Activated T-cell treated with anti-CD3 and anti-CD28 coated beads, Interleukin-2, amount 50 U/mL, for 4 hours (primary cell): Measurements from ENCODE around the gene ABLIM3. TPM values are rescaled to one million over a fixed set of nuclear protein-coding genes. Genes with fewer than 3 reads are reported as not detected.

Experiments
- ATAC-seq, 2 donors: fragments of 200-7000 bp; cut with Tn5 transposase; one replicate each; pipeline ENCODE4 v1.10.0; 2021
- DNase-seq: peaks from one replicate; pipeline ENCODE4 v3.0.0-alpha.2; 2020
- H3K27me3 Mint-ChIP-seq: one replicate; pipeline ENCODE4 v1.8.0; 2021; ENCODE audit warnings: low read depth, mixed read lengths
- H3K36me3 Mint-ChIP-seq: one replicate; pipeline ENCODE4 v1.8.0; 2022; ENCODE audit warnings: mixed read lengths; ENCODE audit not compliant: insufficient read depth
- H3K4me1 Mint-ChIP-seq: one replicate; pipeline ENCODE4 v1.8.0; 2021; ENCODE audit warnings: low read depth, mixed read lengths
- H3K4me3 Mint-ChIP-seq: one replicate; pipeline ENCODE4 v1.8.0; 2021; ENCODE audit warnings: mild to moderate bottlenecking, moderate library complexity, mixed read lengths
- H3K9me3 Mint-ChIP-seq: one replicate; pipeline ENCODE4 v1.8.0; 2021; ENCODE audit warnings: mixed read lengths
- total RNA-seq, 3 donors: library from RNA; stranded (reverse); gene quantifications; one replicate each; pipeline ENCODE4 v1.2.1, GENCODE V29; 2021

The ABLIM3 gene
- total RNA-seq, 3 donors from 2014 or later, result 0.10 to 0.24 (median 0.24) TPM

DNA sequence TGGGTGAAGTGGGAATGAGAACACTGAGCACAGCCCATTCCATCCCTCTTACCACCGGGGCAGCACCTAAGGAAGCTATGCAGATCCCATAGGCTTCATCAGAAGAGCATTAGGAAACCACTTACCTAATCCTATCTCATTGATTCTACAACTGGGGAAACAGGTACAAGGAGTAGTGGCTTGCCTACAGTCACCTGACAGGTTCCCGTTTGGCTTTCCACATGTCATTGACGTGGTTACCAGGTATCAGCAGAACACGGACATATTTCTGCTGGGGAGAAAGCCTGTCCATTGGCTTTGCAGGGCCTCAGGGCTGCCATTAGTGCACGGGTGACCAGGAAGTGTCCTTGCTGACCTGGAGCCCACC lies 141.7 kb downstream of the ABLIM3 start:
- Mint-ChIP-seq H3K36me3 (no peaks in the 10 kb centered on the region), H3K4me3 (no peak overlapping the region), H3K4me1 (no peaks in the 10 kb centered on the region), H3K27me3 (peaks cover 13% of the 10 kb centered on the region), H3K9me3 (no peaks in the 10 kb centered on the region)
- ATAC-seq (no peak), DNase-seq (no peak)

DNA sequence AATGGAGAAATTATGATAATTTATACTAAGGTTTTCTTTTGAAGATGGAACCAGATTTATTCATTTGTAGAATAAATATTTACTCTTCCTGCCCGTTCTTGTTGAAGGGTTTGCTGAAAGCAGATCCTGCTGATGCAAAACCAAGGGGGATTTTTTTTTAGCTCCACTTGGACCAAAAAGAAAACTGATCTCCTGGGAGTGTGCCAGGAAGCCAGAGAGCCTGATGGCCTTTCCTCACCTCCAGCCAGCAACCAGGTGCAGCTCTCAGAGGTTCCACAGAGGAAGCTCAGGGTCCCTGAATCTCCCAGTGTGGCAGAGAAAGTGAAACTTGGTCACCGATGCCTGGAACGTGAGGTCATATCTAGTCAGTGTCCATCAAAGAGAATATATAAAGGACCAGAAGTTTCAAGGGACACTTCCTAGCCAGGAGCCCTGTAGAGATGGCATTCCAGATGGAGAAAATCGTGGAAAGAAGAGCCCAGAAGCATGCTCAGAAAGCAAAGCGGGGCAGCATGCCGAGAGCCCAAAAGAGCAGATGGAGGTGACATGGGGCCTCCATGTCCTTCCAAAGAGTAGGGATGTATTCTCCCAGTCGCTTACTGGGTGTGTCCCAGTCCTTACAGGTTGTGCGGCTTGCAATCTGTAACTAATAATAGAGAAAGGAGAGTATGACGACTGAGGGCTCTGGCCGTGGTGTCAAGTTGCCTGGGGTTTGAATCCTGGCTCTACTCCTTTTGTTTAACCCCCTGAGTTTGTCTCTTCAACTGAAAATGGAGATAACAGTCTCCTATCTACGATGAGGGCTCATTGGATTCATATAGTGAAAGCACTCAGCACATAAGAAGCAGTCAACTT lies 142.6 kb downstream of the ABLIM3 start:
- DNase-seq, result no peak
- Mint-ChIP-seq H3K36me3 (no peaks in the 10 kb centered on the region), H3K27me3 (peaks cover 8% of the 10 kb centered on the region), H3K4me3 (no peak overlapping the region), H3K4me1 (no peaks in the 10 kb centered on the region), H3K9me3 (no peaks in the 10 kb centered on the region)
- no peak for ATAC-seq

DNA sequence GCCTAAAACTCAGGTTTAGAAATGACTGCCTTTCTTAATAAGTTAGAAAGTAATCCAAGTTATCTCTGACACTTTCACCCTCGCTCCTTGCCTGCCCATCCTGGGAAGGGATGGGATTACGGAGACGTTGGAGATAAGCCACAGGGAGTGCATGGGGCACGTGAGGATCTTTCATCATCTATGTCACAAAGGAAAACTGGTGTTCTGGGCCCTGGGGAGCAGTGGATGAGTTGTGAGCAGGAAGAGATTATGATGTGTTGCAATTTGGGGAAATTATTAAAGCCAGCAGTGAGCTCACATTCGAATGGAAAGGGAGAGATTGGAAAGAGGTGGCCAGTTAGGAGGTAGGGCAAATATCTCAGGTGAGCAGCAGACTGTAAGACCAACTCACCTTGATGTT lies 143.2 kb downstream of the ABLIM3 start:
- H3K27me3 Mint-ChIP-seq, result peaks cover 6% of the 10 kb centered on the region
- DNase-seq (no peak), ATAC-seq (no peak)
- no peaks in the 10 kb centered on the region for H3K4me1 Mint-ChIP-seq
- H3K9me3 Mint-ChIP-seq, result no peaks in the 10 kb centered on the region
- H3K36me3 Mint-ChIP-seq, result no peaks in the 10 kb centered on the region
- H3K4me3 Mint-ChIP-seq, result no peak overlapping the region

DNA sequence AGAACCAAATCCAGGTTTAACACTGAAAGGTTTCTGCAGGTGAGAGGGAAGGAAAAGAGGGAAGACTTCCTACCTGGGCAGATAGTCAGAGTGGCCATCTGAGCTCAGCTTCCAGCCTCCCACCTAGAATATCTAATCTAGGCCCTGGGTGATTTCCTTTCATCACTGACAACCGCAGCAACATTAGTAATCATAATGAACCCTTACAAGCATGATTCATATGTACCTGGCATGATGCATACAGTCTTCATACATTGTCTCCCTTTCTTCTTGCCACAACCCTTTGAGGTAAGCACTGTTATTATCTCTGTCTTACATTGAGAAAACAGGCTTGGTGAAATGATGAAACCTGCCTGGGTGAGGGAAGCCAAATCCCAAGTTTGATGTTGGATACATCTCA lies 143.9 kb downstream of the ABLIM3 start:
- Mint-ChIP-seq H3K4me3 (no peak overlapping the region), H3K27me3 (peaks cover 6% of the 10 kb centered on the region), H3K36me3 (no peaks in the 10 kb centered on the region), H3K9me3 (no peaks in the 10 kb centered on the region), H3K4me1 (no peaks in the 10 kb centered on the region)
- ATAC-seq, result peak; percentile 78 to 92
- DNase-seq, result no peak

DNA sequence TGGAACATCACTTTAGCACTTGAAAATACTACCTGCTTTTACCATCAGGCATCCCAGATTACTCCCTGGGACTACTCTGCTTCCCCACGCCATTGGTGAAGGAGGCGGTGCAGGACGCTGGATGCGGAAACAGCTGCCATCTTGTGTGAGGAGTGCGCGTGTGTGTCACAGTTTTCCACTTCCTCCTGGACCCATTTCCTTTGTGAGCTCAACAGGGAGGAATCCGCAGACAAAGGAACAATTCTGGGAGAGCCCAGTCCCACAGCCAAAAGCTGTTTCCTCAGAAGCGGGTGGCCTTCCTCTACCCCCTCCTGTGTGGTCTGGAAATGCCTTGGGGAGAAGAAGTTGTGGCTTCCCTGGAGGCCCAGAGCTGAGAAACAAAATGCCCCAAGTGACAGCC lies 147.1 kb downstream of the ABLIM3 start:
- H3K27me3 Mint-ChIP-seq, result no peaks in the 10 kb centered on the region
- no peaks in the 10 kb centered on the region for H3K9me3 Mint-ChIP-seq
- no peaks in the 10 kb centered on the region for H3K36me3 Mint-ChIP-seq
- DNase-seq, result no peak
- no peak overlapping the region for H3K4me3 Mint-ChIP-seq
- no peaks in the 10 kb centered on the region for H3K4me1 Mint-ChIP-seq
- no peak for ATAC-seq

DNA sequence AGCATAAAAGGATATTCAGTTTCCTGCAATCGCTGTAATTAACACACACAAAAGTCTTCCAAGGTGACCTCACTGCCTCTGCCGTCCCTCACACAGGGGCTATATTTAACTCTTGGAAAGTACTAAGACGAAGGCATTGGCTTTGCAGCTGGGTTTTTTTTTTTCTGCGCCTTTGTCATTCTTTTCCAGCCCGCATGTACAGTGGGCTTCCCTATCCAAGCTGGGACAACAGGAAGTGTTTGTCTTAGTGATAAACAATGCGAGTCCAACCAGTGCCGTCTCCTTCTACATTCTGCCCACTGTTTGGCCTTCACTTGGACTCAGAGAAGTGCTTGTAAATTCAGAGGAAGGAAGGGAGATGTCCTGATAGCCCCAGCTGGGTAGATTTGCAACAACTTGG lies 148.0 kb downstream of the ABLIM3 start:
- no peak for ATAC-seq
- H3K27me3 Mint-ChIP-seq, result no peaks in the 10 kb centered on the region
- no peak overlapping the region for H3K4me3 Mint-ChIP-seq
- no peaks in the 10 kb centered on the region for H3K36me3 Mint-ChIP-seq
- no peak for DNase-seq
- H3K9me3 Mint-ChIP-seq, result no peaks in the 10 kb centered on the region
- no peaks in the 10 kb centered on the region for H3K4me1 Mint-ChIP-seq

DNA sequence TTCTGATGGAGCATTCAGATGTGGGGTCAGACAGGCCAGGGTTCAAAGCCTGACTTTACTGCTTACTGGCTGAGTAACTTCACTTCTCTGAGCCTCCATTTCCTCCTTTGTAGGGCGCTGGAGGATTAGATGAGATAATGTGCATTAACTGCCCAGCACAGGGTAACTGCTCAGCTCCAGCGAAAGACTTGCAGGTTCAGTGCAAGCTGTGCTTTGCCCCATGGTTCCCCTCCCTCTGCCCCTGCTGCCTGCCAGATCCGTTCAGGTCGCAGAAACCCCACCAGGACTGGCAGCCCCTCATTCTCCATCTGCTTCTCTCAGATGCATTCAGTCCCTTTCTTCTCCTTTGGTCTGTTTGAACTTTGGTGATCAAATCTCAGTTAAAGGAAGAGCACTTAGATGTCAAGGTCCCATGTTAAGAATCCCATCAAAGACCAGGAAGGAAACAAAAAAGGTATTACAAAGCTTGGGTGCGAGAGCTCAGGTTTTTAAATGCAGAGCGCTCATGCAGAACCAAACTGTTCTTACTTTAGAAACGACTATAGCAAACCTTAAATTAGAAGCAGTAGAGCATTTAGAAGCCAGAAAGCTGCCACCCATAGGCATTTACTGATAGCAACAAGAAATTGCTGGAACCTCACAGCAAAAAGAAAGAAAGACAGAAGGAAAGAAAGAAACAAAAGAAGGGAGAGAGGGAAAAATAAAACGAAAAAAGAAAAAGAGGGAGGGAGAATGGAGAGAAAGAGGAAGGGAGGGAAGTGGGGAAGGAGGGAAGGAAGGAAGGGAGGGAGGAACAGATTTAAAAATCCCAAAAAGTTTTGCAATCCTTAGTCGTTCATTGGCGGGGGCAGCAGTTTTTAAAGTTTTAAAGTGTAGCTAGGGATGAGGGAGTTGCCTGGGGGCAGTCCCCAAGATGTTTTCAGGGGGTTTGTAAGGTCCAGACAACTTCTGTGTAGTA lies 153.9 kb downstream of the ABLIM3 start:
- H3K27me3 Mint-ChIP-seq, result peaks cover 8% of the 10 kb centered on the region
- peaks cover 36% of the 10 kb centered on the region for H3K4me1 Mint-ChIP-seq
- H3K4me3 Mint-ChIP-seq, result no peak overlapping the region
- H3K36me3 Mint-ChIP-seq, result no peaks in the 10 kb centered on the region
- H3K9me3 Mint-ChIP-seq, result no peaks in the 10 kb centered on the region
- ATAC-seq (peak in 1 of 2 donors; percentile 19), DNase-seq (no peak)

DNA sequence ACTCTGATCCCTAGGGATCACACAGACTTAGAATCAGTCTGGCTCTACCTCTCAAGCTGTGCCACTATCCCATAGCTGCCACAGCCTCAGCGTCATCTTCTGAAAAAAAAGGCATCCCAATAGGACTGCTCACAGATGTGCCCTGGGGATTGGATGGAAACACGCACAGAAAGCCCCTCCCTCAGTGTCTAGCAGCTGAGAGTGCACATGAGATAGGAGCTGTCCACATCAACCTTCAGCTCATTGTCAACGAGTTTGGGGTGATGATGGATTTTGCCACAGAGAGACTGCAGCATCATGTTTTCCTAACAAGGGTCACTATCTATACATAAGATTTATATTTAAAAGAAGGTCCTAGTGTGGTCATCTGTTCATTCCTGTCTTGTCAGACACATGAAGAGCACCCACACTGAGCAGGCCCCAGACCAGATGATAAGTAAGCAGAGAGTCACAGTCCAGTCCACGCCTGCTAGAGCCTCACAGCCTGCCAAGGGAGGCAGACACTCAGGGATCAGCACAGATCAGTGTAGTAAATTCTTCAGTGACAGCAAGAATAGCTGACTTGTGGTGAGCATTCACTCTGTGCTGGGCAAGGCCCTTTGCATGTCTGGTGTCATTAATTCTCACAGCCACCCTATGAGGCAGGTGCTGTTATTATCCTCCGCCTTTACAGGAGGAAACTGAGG lies 156.2 kb downstream of the ABLIM3 start:
- H3K4me3 Mint-ChIP-seq, result no peak overlapping the region
- no peaks in the 10 kb centered on the region for H3K9me3 Mint-ChIP-seq
- H3K36me3 Mint-ChIP-seq, result no peaks in the 10 kb centered on the region
- peaks cover 36% of the 10 kb centered on the region for H3K4me1 Mint-ChIP-seq
- no peak for ATAC-seq
- H3K27me3 Mint-ChIP-seq, result peaks cover 11% of the 10 kb centered on the region
- DNase-seq, result no peak

DNA sequence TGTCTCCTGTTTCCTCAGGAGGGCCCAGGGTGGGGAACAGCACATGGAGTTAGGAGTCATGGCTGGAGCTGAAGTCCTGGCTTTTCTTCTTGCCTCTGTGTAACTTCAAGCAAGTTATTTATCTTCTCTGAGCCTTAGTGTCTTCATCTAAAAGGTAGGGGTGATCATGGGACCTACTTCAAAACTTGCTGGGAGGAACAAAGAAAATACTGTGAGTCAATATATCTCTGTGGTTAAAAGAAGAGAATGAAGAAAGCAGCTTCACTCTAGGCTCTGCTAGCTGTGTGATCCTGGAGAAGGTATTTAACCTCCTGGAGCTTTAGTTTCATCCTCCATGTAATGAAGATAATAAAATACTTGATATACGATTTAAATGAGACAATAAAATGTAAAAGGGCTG lies 156.9 kb downstream of the ABLIM3 start:
- H3K27me3 Mint-ChIP-seq, result peaks cover 11% of the 10 kb centered on the region
- no peak for DNase-seq
- no peak overlapping the region for H3K4me3 Mint-ChIP-seq
- H3K4me1 Mint-ChIP-seq, result peaks cover 36% of the 10 kb centered on the region
- H3K9me3 Mint-ChIP-seq, result no peaks in the 10 kb centered on the region
- no peaks in the 10 kb centered on the region for H3K36me3 Mint-ChIP-seq
- ATAC-seq, result peak; percentile 50 to 70

DNA sequence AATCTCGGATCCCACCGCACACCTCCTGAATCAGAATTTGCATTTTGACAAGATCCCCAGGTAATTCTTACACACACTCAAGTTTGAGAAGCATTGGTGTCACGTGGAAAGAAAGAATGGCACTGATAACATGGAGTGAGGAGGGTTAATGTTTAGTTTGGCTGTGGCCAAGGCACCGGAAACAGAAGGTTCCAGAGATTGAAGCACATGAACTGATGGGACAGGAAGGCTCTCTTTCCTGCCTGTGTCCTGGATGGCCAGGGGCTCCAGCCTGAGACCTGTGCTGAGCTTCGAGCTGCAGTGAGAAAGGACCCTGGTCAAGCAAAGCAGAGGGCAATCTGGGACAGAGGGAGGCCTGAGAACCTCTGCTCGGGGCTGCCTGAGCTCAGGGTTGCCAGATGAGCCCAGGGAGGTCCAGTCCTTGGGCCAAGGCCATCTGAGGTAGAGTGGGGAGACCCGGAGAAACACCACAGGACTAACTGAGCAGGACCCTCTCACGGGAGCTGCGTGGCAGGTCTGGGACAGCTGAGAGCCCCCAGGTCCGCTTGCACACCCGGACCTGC lies 157.6 kb downstream of the ABLIM3 start:
- ATAC-seq (no peak), DNase-seq (no peak)
- H3K9me3 Mint-ChIP-seq, result no peaks in the 10 kb centered on the region
- H3K4me3 Mint-ChIP-seq, result no peak overlapping the region
- H3K36me3 Mint-ChIP-seq, result no peaks in the 10 kb centered on the region
- peaks cover 36% of the 10 kb centered on the region for H3K4me1 Mint-ChIP-seq
- peaks cover 11% of the 10 kb centered on the region for H3K27me3 Mint-ChIP-seq

DNA sequence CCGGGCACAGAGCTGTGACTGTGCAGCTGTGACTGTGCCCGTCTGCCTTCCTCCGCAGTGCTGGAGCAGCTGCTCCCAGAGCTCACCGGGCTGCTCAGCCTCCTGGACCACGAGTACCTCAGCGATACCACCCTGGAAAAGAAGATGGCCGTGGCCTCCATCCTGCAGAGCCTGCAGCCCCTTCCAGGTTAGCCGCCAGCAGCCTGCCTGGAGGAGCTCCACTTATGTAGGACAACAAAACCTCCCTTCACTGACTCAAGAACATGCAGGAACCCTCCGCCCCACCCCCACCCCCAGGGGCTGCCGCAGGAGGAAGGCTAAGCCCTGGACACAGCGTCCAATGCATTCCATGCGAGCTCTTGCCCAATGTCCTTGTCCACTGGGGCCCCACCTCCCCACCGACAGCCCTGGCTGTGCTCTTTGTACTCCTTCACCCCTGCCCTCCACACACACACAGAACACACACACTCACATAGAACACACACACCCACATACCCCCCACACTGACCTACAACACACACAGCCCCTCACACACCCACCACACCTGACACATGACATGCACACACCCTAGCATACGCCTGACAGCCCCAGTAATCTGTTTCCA lies 158.3 kb downstream of the ABLIM3 start:
- H3K4me1 Mint-ChIP-seq, result peaks cover 36% of the 10 kb centered on the region
- no peaks in the 10 kb centered on the region for H3K36me3 Mint-ChIP-seq
- no peak for ATAC-seq
- peaks cover 11% of the 10 kb centered on the region for H3K27me3 Mint-ChIP-seq
- H3K4me3 Mint-ChIP-seq, result no peak overlapping the region
- no peaks in the 10 kb centered on the region for H3K9me3 Mint-ChIP-seq
- no peak for DNase-seq

DNA sequence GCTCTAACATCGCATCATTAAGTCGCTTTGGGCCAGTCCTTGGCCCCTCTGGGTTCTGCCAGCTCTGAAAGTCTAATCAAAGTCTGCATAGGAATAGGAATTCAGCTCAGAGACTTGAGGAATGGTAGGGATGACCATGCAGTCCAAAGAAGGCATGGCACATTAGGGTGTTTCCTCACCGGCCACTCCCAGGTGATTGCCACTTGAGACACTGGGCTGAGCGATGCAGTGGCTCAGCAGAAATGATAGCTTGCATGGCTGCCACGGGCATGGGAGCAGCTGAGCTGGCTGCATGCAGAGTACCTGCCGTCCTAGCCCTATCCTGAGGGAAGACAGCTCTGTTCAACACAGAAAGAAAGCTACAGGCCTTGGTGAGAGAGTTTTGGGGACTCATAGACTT lies 159.1 kb downstream of the ABLIM3 start:
- ATAC-seq (no peak), DNase-seq (no peak)
- Mint-ChIP-seq H3K4me3 (no peak overlapping the region), H3K36me3 (no peaks in the 10 kb centered on the region), H3K27me3 (peaks cover 6% of the 10 kb centered on the region), H3K4me1 (peaks cover 29% of the 10 kb centered on the region), H3K9me3 (no peaks in the 10 kb centered on the region)

DNA sequence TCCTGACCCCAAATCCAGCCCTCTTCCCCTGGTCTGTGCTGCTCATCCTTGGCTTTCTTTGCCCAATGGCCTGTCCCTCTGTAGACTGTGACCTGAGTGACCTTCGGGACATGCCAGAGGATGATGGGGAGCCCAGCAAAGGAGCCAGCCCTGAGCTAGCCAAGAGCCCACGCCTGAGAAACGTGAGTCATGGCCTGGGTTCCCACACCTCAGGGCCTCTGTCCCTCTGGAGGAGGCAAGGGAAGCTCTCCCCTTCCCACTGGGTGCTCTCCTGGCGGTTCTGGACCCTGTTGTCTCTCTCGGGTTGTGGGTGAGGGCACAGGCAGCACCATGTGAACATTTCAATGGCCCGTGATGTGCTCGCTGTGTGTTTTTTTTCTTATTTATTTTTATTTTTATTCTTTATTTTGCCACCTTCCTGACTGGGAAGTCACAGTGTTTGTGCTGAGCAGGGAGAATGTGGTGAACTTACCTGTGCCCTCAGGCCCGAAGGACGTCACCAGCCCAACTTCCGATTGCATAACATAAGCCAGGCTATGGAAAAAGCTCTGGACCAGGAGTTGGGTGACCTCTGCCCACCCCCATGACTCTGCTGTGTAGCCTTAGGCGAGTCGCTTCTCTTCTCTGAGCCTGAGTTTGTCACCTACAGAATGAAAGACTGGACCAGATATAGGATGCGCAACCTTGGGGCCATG lies 159.9 kb downstream of the ABLIM3 start:
- no peak for ATAC-seq
- H3K4me1 Mint-ChIP-seq, result peaks cover 26% of the 10 kb centered on the region
- H3K4me3 Mint-ChIP-seq, result no peak overlapping the region
- no peaks in the 10 kb centered on the region for H3K36me3 Mint-ChIP-seq
- H3K27me3 Mint-ChIP-seq, result peaks cover 6% of the 10 kb centered on the region
- DNase-seq, result no peak
- H3K9me3 Mint-ChIP-seq, result no peaks in the 10 kb centered on the region
